ENCODE measurements around the gene KRTAP20-1. TPM values are rescaled to one million over a fixed set of nuclear protein-coding genes. Genes with fewer than 3 reads are reported as not detected.

The KRTAP20-1 gene
- total RNA-seq, 4 donors from 2014 or later: not detected

GRCh38 chr21:30620080-30620479 is 3.9 kb downstream of the KRTAP20-1 start:
- TF ChIP-seq CTCF (IDR thresholded peaks at IDR 0.05; ENCODE audit: low read depth): no peak

- TF ChIP-seq CTCF (IDR thresholded peaks at IDR 0.05; ENCODE audit: low read depth): no peak
These were observed 4.3 kb downstream of the KRTAP20-1 start, which contains the start of gene KRTAP20-4 for GRCh38 chr21:30620522-30620921. Gene KRTAP20-4, plus strand, starts transcription at chr21:30620627.

GRCh38 chr21:30623362-30623761 is 7.1 kb downstream of the KRTAP20-1 start:
- no peak for TF ChIP-seq CTCF (IDR thresholded peaks at IDR 0.05; ENCODE audit: low read depth)

- TF ChIP-seq CTCF (IDR thresholded peaks at IDR 0.05; ENCODE audit: low read depth): no peak
These were observed 9.4 kb downstream of the KRTAP20-1 start for GRCh38 chr21:30625449-30626165.

- no peak for TF ChIP-seq CTCF (IDR thresholded peaks at IDR 0.05; ENCODE audit: low read depth)
These were observed 11.9 kb downstream of the KRTAP20-1 start for GRCh38 chr21:30628109-30628508.

- TF ChIP-seq CTCF (IDR thresholded peaks at IDR 0.05; ENCODE audit: low read depth): no peak
These were observed 13.0 kb downstream of the KRTAP20-1 start for GRCh38 chr21:30629200-30629599.

- TF ChIP-seq CTCF (IDR thresholded peaks at IDR 0.05; ENCODE audit: low read depth): no peak
These were observed 18.7 kb downstream of the KRTAP20-1 start, which contains the start of gene KRTAP20-2 for GRCh38 chr21:30634906-30635305. Gene KRTAP20-2, plus strand, starts transcription at chr21:30635206. Its CDS starts 58 bp downstream, at chr21:30635264.

Data from subcutaneous adipose tissue (tissue), 4 donors.